Activated CD4-positive, alpha-beta T cell treated with anti-CD3 and anti-CD28 coated beads, Interleukin-2, amount 50 U/mL, for 1 hour (primary cell): ENCODE results near the gene CKAP5.
"Not testable (repeated sequence)": the region's sequence is repeated elsewhere in the genome, so short reads cannot be mapped to it uniquely, and the experiment has no call there.

Source experiments
- DNase-seq: peaks from one replicate; pipeline ENCODE4 v3.0.0-alpha.2; 2020

The CKAP5 gene

GRCh38 chr11:46724088-46724487 is 122.0 kb downstream of the CKAP5 start:
- no peak for DNase-seq

- DNase-seq: no peak
Observed at GRCh38 chr11:46723359-46723680, 122.8 kb downstream of the CKAP5 start.

GRCh38 chr11:46722566-46723358 is 123.3 kb downstream of the CKAP5 start:
- no peak for DNase-seq

GRCh38 chr11:46721286-46721685 is 124.8 kb downstream of the CKAP5 start:
- DNase-seq: no peak

- DNase-seq: no peak
Observed at GRCh38 chr11:46719543-46720218, 126.4 kb downstream of the CKAP5 start.

- DNase-seq: no peak
Observed at GRCh38 chr11:46719048-46719542, 127.0 kb downstream of the CKAP5 start, which contains the start of gene F2. TSS of gene F2 (plus strand) at chr11:46719213. CDS start at chr11:46719236, 23 bp downstream.

- no peak for DNase-seq
Observed at GRCh38 chr11:46718155-46719019, 127.7 kb downstream of the CKAP5 start.

- not testable (repeated sequence) for DNase-seq
Observed at GRCh38 chr11:46717825-46718154, 128.3 kb downstream of the CKAP5 start.

- no peak for DNase-seq
Observed at GRCh38 chr11:46712874-46713576, 133.1 kb downstream of the CKAP5 start.

GRCh38 chr11:46711303-46711702 is 134.8 kb downstream of the CKAP5 start:
- DNase-seq: no peak

GRCh38 chr11:46710821-46711269 is 135.2 kb downstream of the CKAP5 start:
- DNase-seq: no peak

- DNase-seq: not testable (repeated sequence)
Observed at GRCh38 chr11:46709351-46709750, 136.7 kb downstream of the CKAP5 start.

GRCh38 chr11:46706886-46707285 is 139.2 kb downstream of the CKAP5 start:
- no peak for DNase-seq

GRCh38 chr11:46705070-46705688 is 140.9 kb downstream of the CKAP5 start:
- DNase-seq: no peak

- DNase-seq: no peak
Observed at GRCh38 chr11:46701078-46701654, 144.9 kb downstream of the CKAP5 start.

GRCh38 chr11:46700241-46701077 is 145.6 kb downstream of the CKAP5 start, which contains the start of the genes ARHGAP1 and ZNF408:
TSS of gene ARHGAP1 (minus strand) at chr11:46700619. CDS start at chr11:46696107, 4,512 bp downstream.
TSS of gene ZNF408 (plus strand) at chr11:46701031. CDS start at chr11:46701048, 17 bp downstream.
- DNase-seq: peak; percentile 99

GRCh38 chr11:46698597-46698996 is 147.5 kb downstream of the CKAP5 start:
- DNase-seq: no peak

GRCh38 chr11:46697723-46698122 is 148.4 kb downstream of the CKAP5 start:
- no peak for DNase-seq

- no peak for DNase-seq
Observed at GRCh38 chr11:46697303-46697702, 148.8 kb downstream of the CKAP5 start.

- DNase-seq: no peak
Observed at GRCh38 chr11:46696212-46696558, 149.9 kb downstream of the CKAP5 start.
